Fibroblast of the aortic adventitia (primary cell): ENCODE measurements around the gene AVEN. TPM values are rescaled to one million over a fixed set of nuclear protein-coding genes. Genes with fewer than 3 reads are reported as not detected.
A peak's percentile ranks its signal among the peaks of the same experiment; 100 is the strongest.
"Not testable (repeated sequence)": the region's sequence is repeated elsewhere in the genome, so short reads cannot be mapped to it uniquely, and the experiment has no call there.

ENCODE experiments used
- DNase-seq: peaks from one replicate; pipeline ENCODE4 v3.0.0-alpha.2; 2010; ENCODE audit warnings: low read depth
- H3K4me3 ChIP-seq: 2 replicates; pipeline ENCODE4 v1.5.1; 2011; ENCODE audit warnings: low read depth, mild to moderate bottlenecking, control low read depth, low read length, moderate library complexity
- CTCF ChIP-seq: IDR thresholded peaks from 2 replicates; pipeline ENCODE4 v1.5.1; 2011; ENCODE audit warnings: mild to moderate bottlenecking, low read length, control low read depth, inconsistent platforms; ENCODE audit not compliant: insufficient read depth
- total RNA-seq: library from RNA; depleted of rRNA; stranded (reverse); fragments of >200 nt; gene quantifications from 2 replicates; pipeline ENCODE4 v1.2.3, GENCODE V29; 2012; ENCODE audit warnings: low replicate concordance

AVEN gene
- total RNA-seq, 1 donor, result 17.2 TPM

DNA sequence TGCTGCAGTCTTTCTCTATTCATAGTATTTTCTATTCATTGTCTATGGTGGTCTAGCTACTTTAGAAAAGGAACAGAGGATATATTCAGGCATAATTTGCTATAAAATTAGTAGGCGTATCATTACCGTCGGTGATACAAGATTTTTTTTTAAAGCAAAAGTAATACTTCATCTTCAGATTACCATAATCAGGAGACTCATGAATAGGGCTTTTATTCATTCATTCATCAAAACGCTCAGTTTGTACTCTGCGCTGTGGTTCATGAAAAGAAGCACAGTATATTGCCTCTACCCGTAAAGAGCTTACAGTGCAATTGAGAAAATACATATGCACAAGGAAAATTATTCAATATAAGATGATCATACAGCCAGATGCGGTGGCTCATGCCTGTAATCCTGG is 207.4 kb downstream of the AVEN start:
- no peak for TF ChIP-seq CTCF
- DNase-seq, result no peak
- H3K4me3 ChIP-seq, result no peak overlapping the region

DNA sequence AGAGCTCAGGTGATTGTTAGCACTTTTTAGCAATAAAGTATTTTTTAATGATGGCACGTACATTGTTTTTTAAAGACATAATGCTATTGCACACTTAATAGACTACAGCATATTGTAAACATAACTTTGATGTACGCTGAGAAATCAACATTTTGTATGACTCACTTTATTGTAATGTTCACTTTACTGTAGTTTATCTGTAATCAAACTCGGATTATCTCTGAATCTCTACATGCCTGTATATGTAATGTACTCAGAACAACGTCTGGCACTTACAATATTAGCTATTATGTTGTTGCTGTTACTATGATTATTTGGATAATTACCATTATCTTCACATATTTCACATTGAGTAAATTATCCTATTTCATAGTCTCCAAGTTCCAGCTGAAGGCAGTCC is 208.7 kb downstream of the AVEN start:
- no peak overlapping the region for H3K4me3 ChIP-seq
- DNase-seq, result no peak
- TF ChIP-seq CTCF, result no peak

GRCh38 chr15:33826201-33826600 is 212.8 kb downstream of the AVEN start:
- TF ChIP-seq CTCF, result no peak
- no peak overlapping the region for H3K4me3 ChIP-seq
- DNase-seq, result no peak

DNA sequence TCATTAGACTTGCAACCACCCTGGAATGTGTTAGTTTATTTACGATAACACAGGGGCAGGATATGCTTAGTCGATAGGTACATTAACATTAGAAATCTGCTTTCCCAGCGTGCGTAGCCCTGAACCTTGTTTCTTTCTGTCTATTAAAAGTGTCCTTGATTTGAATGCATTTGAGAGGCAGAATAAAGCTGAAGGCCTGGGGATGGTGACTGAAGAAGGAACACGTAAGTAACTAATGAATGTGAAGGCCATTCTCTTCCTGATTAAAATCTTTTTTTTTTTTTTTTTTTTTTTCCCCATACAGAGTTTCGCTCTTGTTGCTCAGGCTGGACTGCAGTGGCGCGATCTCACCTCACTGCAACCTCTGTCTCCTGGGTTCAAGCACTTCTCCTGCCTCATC is 213.6 kb downstream of the AVEN start:
- no peak for TF ChIP-seq CTCF
- DNase-seq, result no peak
- H3K4me3 ChIP-seq, result no peak overlapping the region

DNA sequence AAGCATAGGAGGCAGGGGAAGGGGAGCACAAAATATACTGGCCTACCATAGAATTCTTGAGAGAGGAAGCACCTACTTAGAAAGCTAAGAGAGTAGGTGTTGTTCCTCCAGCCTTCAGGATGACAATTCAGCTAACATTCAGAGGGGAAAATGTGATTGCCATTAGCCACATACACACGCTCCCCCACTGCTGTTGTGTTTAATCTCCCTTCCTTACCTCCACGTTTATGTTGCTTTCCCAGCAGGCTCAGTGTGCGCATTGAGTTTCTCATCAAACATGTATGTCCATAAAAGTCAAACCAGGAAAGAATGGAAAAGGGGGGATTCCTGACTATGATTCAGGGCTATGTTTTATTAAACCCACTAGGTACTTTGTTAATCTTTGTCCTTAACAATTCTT is 215.9 kb downstream of the AVEN start:
- no peak for DNase-seq
- no peak for TF ChIP-seq CTCF
- H3K4me3 ChIP-seq, result no peak overlapping the region

GRCh38 chr15:33822479-33822878 is 216.5 kb downstream of the AVEN start:
- DNase-seq, result peak; percentile 18
- TF ChIP-seq CTCF, result no peak
- H3K4me3 ChIP-seq, result no peak overlapping the region

- not testable (repeated sequence) for H3K4me3 ChIP-seq, DNase-seq
Observed at GRCh38 chr15:33819499-33819898, 219.5 kb downstream of the AVEN start.

Other genes with a start within 250 kb of the AVEN start
- not detected in 2 replicates for gene CHRM5, start 70.7 kb downstream of the AVEN start, total RNA-seq
- 26.0 and 46.6 TPM in 2 replicates for gene EMC7, start 62.7 kb upstream of the AVEN start, total RNA-seq
- 1.6 and 2.2 TPM in 2 replicates for gene PGBD4, start 62.9 kb upstream of the AVEN start, total RNA-seq
- gene KATNBL1, start 170.9 kb upstream of the AVEN start, total RNA-seq, result 31.7 and 57.3 TPM in 2 replicates
- 121 and 129 TPM in 2 replicates for gene EMC4, start 185.8 kb upstream of the AVEN start, total RNA-seq